HG03565 (cell line): ENCODE data around the gene REG4.
"Not testable (repeated sequence)": the region's sequence is repeated elsewhere in the genome, so short reads cannot be mapped to it uniquely, and the experiment has no call there.

ENCODE experiments used
- ATAC-seq: cut with Tn5 transposase; IDR thresholded peaks from one replicate; pipeline ENCODE4 v1.9.1; 2021; ENCODE audit warnings: mild to moderate bottlenecking, moderate library complexity; ENCODE audit not compliant: unreplicated experiment

The REG4 gene

DNA sequence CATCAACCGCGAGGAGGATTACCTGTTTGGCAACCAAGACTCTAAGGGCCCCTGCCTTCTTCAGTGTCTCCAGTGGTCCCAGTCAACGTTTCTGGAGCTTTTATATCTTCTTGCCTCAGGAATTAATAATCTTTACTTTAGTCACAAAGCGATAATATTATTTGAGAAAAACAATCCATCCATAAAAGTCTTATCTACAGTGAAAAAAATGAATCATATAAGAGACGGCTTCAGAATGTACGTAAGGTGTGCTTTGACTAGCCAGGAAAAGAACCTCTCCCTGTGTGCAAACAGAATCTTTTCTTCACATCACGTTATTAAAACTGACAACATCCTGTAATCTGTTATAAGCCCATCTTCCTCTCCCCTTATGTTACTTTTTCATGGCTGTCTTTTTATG, at the start of gene REG4:
TSS of gene REG4 (minus strand) at position 74 of the 400 bp plus-strand sequence. CDS start 2,691 bp downstream, outside the sequence.
- ATAC-seq, result no peak

- no peak for ATAC-seq
Measured at GRCh38 chr1:119859647-119860046, 48.4 kb upstream of the REG4 start.

DNA sequence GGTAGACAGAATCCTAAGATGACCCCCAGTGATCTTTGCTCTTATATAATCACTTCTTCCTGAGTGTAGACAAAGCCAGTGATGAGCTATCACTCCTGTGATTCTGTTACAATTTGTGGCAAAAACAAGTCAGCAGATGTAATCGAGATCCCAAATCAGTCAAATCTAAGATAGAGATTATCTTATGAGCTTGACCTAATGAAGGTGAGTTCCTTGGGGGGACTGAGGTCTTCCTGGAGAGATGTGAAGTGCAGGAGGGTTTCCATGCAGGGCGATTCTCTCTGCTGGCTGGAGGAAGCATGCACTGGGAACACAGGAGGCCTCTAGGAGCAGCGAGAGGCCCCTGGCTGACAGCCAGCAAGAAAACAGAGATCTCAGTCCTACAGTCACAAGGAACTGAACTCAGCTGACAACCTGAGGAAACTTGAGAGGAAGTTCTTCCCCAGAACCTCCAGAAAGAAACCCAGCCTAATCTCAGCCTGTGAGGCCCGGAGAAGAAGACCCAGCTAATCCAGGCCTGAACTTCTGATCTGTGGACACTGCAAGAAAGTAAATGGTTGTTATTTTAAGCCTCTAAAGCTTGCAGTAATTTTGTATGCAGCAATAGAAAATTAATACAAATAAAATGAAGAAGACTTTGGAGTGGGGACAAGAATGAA, 47.4 kb upstream of the REG4 start:
- ATAC-seq, result not testable (repeated sequence)

GRCh38 chr1:119858126-119858525, 46.9 kb upstream of the REG4 start:
- no peak for ATAC-seq

- no peak for ATAC-seq
Measured at GRCh38 chr1:119853155-119853554, 41.9 kb upstream of the REG4 start.

- ATAC-seq, result not testable (repeated sequence)
Measured at GRCh38 chr1:119844206-119844605, 32.9 kb upstream of the REG4 start.

DNA sequence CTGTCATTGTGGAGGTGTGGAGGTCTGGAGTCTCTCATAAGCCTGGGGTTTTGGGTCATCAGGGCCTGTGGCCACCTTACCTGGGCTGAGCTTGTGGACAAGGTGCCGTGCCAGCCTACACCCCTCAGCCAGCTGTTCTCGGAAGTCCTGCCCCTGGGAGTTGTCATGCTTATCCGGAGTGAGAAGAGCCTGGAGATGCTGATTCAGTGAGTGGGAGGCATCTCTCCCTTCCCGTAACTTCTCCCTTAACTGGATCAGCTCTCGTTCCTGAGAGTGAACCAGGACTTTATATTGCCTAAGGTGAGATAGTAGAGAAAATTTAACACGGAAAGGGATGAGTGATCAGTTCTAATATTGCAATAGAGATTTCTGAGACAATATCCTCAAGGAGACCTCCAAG, 30.0 kb upstream of the REG4 start:
- ATAC-seq, result no peak

GRCh38 chr1:119840745-119841144, 29.5 kb upstream of the REG4 start:
- no peak for ATAC-seq

DNA sequence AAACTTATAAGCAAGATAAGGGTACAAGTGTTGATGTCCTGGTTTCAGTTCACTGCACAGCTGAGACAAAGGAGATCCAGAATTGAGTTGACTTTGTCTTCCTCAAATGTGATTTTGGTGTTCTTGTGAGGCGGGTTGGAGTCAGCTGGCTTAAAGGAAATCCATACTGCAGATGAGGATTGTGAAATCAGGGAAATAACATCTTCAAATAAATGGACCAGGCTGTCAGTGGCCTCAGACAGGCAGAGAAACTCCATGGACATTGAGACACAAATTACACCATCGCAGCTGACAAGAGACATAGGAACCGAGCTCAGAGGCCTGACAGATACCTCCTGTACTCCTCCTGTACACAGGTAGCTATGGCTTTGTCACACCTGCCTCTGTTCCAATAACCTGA, 27.0 kb upstream of the REG4 start:
- no peak for ATAC-seq

GRCh38 chr1:119834990-119835389, 23.7 kb upstream of the REG4 start:
- ATAC-seq, result no peak

- ATAC-seq, result no peak
Measured at GRCh38 chr1:119831027-119831426, 19.8 kb upstream of the REG4 start.

DNA sequence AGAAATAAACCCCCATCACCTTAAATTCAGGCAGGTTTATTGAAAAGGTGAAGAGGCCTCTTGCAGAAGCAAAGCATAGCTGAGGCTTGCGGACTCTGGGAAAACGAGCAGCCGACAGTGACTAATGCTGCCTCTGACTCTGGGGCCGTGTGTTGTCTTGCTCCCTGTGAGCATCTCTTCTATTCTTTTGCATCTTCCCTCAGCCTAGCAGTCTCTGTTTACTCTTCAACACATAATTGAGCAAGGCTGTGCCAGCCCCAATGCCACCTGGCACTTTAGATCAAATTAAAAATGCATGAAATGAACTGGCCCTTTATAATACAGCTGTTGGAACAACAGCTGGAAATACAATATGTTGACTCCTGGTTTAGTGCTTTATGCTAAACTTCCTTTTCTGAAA, 18.4 kb upstream of the REG4 start:
- no peak for ATAC-seq

- not testable (repeated sequence) for ATAC-seq
Measured at GRCh38 chr1:119829006-119829405, 17.7 kb upstream of the REG4 start.

- ATAC-seq, result no peak
Measured at GRCh38 chr1:119828266-119828665, 17.0 kb upstream of the REG4 start.

DNA sequence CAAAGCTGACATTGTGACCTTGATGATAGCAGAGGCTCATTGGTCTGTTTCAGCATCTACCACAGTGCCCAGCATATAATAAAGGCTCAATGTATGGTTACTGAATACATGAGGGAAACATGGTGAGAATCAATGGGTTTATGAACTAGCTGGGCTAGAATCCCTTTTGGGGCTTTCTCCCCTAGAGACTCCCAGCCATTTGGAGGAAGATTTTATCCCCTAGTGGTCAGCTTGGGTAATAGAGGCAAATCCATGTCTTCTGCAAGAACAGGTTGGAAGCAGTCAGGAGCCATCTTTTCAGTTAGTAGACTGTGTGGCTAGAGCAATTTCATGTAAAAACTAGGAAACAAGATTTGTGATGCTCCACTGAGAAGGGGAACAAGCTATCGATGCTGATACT, 15.8 kb upstream of the REG4 start:
- ATAC-seq, result no peak

DNA sequence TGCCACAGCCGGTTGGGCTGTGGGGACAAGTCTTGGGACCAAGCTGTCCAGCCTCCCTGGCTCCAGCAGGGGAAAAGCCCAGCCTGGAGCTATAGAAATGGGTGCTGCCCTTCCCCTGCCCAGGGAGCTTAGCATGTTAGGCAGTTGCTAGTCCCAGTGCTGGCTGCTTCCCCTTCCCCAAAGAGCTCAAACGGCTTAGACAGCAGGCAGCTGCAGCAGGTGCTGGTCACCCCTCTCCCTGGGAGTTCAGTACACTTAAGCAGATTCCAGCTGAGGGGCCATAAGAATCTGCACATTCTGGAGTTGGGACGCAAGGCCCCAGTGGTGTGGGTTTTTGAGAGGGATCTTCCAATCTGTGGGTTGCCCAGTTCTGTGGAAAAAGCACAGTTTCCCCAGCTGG, 11.1 kb upstream of the REG4 start:
- ATAC-seq, result no peak

DNA sequence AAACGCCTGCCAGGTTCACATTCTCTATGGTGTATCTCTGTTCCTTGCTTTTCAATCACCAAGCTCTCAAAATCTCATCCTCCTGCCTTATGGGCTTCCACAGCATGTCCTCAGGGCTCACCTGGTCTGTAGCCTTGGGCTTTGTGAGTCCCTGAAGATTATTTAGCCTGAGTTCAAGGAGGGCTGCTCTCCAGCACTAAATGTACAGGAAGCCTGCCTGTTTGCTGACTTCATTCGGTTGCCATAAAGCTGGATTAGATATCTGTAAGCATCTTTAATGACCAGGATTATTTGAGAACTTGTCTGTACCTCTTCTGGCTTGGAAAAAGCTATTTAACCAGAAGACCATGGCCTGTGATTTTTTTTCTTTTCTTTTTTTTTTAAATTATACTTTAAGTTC, 6.9 kb upstream of the REG4 start:
- ATAC-seq, result no peak

DNA sequence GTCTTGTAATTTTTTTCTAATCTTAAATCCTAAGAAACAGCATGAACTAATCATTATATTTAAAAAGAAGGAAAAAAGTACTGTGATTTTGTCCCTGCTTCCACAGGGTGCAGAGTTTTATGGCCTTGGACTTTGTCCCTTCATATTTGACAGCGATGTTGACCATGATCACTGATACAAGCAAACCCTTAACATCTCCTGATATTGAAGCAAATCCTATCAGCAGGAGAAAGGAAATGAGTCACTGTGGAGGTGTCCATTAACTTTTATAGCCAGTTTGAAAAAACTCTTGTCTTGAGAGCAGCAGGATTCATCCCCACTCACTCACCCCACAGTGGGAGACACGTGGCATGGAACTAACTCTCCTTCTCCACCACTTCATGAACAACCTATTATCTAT, 5.1 kb upstream of the REG4 start:
- no peak for ATAC-seq

DNA sequence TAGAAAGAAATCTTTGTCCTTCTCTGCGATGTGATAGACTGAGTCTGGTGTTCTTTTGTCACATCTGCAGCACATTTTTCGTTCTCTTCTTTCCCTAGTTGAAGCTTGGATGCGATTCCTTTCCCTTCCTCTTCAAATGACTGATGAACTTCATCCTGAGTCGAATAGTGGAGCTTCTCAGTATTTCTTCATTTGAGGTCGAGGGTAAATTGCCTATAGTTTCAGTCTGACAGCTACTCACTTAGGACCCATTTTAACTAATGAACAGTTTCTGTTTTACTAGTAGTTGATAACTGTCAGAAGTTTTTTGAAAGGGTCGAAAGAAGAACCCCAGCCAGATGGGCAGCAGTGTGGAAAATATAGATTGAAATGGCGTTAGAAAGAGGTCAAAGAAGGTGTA, 4.7 kb upstream of the REG4 start:
- no peak for ATAC-seq

- ATAC-seq, result no peak
Measured at GRCh38 chr1:119815361-119815760, 4.1 kb upstream of the REG4 start.

DNA sequence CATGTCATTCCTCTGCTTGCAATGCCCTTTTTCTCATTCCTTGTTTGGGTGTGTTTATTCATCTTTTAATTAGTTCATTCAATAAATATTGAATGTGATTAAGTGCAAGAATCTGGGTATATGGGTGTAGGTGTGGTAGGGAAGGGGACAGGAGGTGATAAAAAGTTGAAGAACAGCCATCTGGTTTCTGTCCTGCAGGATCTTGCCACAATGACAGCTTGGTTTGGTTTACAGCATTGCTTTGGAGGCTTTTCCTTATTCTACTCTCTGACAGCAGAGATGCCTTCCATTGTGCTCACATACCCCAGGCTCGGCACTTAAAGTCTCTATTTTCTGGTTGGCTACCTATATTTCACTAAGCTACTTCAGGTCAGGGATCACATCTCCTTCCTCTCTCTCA, 3.0 kb upstream of the REG4 start:
- ATAC-seq, result no peak

DNA sequence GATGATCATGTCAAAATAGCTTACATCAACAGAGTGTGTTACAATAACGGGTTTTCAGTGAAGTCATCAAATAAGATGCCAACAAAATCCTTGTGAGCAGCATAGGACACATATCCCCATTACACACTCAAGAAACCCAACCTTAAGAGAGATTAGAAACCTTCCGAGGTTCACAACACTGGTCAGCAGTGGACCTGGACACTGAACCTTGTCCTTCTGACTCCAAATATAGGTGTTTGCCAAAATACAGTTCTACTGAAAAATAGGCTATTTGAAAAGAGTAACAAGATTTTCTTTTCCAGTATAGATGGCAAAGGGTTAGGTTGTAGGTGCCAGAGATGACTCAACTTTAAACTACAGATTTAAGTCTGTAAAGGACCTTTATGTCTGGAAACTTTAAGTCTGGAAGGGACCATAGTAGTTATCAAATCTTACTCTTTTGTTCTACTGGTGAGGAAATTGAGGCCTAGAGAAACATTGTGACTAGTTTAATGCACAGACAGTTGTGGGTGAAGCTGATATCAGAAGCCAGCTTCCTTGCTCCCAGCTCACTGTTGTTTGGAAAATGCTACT, 811 bp upstream of the REG4 start:
- no peak for ATAC-seq

DNA sequence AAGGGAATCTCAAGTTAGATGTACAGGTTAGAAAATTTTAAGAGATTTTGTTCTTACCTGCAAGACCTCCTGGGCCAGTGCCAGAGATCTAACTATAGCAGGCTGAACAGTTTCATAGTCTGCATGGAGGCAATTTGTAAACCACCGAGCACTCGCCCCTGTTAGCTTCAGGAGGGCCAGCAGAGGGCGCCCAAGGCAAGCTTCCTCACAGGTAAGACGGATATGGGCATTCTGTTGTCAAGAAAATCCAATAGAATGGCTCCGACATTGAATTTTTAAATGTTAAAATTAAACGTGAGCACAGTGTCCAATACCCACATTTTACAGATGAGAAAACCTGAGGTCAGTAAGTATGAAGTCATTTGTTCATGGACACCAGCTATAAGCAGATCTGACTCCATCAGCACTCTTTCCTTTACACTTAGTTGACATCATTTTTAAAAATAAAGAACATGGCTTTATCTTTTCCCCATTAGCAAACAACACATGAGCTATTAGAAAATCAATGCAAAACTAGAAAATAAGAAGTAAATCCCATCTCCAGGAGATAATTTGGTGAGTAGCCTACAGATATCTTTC, 2.2 kb downstream of the REG4 start:
- peak; percentile 63 for ATAC-seq
